GM12875 (cell line): ENCODE results near the gene PRDM8.
A peak's percentile ranks its signal among the peaks of the same experiment; 100 is the strongest.

Experiments
- H3K4me3 ChIP-seq: one replicate; pipeline ENCODE4 v1.5.1; 2011; ENCODE audit warnings: low read depth, low read length, control low read depth
- TF ChIP-seq, protein P1 (sequence below): IDR thresholded peaks from 2 replicates; pipeline ENCODE4 v1.5.1; 2011; ENCODE audit warnings: low read depth, mild to moderate bottlenecking, control low read depth, inconsistent platforms, low read length, moderate library complexity, borderline replicate concordance; ENCODE audit not compliant: insufficient read depth

PRDM8 gene

DNA sequence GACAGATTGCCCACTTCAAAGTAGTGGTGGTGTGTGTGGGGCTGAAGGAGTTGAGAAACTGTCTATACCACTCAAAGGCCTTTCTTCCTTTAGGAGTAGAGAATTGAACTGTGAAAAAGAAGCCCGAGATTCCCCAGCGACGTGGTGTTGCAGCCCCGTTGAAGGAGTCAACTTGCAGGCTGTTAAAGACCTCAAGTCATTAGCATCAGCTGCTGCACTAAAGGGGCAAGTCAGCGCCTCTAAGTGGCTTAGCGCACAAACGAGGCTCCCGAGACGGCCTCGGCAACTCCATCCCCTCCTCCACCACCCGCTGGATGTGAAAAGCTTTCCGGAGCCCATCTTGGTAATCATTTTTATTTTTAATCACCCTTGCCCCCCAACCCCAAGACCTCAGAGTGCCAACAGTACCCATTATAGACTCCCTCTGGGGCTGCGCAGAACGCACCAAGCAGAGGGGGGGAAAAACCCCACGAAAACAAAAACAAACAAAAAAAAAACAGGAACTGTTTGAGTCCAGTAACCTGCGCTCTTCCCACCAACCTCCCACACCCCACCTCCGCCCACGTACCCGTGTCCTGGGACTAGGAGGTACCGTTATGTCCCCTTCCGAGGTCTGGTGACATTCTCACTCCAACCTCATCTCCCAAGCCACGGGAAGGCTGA is 913 bp upstream of the PRDM8 start:
- TF ChIP-seq, protein P1, sequence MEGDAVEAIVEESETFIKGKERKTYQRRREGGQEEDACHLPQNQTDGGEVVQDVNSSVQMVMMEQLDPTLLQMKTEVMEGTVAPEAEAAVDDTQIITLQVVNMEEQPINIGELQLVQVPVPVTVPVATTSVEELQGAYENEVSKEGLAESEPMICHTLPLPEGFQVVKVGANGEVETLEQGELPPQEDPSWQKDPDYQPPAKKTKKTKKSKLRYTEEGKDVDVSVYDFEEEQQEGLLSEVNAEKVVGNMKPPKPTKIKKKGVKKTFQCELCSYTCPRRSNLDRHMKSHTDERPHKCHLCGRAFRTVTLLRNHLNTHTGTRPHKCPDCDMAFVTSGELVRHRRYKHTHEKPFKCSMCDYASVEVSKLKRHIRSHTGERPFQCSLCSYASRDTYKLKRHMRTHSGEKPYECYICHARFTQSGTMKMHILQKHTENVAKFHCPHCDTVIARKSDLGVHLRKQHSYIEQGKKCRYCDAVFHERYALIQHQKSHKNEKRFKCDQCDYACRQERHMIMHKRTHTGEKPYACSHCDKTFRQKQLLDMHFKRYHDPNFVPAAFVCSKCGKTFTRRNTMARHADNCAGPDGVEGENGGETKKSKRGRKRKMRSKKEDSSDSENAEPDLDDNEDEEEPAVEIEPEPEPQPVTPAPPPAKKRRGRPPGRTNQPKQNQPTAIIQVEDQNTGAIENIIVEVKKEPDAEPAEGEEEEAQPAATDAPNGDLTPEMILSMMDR = no peak
- H3K4me3 ChIP-seq = peak overlapping the region; percentile 32

DNA sequence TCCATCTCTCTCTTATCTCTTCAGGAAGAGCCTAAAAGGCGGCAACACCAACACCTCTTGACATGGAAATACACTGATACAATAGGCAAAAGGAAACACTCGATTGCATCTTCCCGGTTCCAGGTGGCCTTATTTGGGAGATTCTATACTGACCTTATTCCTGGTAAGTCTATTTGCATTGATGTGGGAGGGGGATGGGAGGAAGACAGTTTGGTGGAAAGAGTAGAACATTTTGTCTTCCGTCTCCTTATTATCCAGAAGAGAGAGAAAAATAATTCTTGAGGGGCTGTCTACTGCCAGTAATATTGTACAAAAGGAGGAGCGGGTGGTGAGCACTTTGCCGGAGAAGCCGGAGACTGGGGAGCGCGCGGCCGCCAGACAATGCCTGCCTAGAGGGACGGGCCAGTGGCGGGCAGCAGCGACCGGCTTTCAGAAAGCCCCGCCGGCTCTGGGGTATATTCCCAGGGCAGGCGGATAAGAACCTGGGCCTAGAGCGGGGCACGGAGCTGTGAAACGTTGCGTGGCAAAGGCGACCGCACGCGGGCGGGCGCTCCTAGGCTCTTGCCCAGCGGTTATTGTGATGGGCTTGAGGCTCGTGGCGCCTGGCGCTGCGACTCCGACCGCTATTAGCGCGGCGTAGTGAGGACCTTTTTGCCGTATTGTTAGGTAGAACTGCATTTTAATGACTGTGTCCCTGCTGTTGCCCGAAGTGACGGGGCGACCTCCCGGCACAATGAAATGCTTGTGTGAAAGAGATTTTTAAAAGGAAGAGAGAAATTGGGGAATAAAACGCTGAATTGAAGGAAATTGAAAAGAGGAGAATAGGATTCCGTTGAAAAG is 518 bp downstream of the PRDM8 start:
- TF ChIP-seq, protein P1 = no peak
- peak overlapping the region; percentile 10 for H3K4me3 ChIP-seq

DNA sequence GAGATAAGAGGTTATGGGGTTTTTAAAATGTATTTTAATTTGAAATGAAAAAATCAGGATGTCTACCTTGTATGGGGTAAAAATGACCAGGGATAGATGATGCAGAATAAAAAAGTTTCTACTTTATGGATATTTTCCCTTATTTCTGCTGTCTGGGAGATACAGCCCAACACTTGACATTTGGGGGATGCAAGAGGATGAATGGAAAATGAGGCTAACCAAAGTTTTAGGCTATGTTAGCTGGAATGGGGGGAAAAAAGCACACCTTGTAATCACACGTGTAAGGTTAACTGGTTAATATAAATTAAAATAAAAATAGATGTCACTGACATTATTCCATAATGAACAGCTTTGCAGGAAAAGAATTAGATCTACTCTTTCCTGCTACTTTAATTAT is 1.1 kb downstream of the PRDM8 start:
- H3K4me3 ChIP-seq = no peak overlapping the region
- TF ChIP-seq, protein P1 = no peak

DNA sequence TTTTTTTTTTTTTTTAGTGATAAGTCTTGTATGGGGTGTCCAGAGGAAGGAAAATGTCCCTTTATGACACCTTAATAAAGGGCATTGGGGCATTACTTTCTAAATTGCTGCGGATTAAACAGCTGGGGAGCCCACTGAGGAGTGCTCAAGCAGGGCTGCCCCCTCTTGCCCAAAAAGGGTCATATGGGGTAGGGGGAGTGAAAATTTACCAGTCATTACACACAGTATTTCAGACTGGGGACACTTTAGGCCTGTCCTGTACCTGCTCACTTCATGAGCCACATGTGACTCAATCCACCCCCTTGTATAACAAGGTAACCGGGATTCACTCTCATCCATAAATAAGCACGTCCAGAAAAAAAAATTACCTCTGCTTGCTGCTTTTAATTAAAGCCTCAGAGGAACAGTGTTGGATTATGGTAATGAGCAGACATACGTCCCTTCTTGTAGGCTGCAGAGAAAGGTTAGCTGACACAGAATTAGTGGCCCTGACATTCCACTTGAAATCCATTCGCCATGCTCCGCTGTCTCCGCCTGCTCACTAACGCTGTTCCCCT is 1.8 kb downstream of the PRDM8 start:
- TF ChIP-seq, protein P1 = no peak
- H3K4me3 ChIP-seq = no peak overlapping the region

DNA sequence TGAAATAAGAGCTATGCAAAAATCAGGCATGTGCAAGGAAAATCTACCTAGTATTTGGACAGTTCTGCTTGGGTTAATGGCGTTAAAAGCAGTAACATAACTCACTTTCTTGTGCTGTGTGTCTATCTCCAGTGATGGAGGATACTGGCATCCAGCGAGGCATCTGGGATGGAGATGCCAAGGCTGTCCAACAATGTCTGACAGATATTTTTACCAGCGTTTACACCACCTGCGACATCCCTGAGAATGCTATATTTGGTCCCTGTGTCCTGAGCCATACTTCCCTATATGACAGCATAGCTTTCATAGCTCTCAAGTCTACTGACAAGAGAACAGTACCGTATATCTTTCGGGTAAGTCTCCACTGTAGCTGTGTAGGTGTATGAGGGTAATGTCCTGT is 2.6 kb downstream of the PRDM8 start:
- TF ChIP-seq, protein P1 = no peak
- no peak overlapping the region for H3K4me3 ChIP-seq

DNA sequence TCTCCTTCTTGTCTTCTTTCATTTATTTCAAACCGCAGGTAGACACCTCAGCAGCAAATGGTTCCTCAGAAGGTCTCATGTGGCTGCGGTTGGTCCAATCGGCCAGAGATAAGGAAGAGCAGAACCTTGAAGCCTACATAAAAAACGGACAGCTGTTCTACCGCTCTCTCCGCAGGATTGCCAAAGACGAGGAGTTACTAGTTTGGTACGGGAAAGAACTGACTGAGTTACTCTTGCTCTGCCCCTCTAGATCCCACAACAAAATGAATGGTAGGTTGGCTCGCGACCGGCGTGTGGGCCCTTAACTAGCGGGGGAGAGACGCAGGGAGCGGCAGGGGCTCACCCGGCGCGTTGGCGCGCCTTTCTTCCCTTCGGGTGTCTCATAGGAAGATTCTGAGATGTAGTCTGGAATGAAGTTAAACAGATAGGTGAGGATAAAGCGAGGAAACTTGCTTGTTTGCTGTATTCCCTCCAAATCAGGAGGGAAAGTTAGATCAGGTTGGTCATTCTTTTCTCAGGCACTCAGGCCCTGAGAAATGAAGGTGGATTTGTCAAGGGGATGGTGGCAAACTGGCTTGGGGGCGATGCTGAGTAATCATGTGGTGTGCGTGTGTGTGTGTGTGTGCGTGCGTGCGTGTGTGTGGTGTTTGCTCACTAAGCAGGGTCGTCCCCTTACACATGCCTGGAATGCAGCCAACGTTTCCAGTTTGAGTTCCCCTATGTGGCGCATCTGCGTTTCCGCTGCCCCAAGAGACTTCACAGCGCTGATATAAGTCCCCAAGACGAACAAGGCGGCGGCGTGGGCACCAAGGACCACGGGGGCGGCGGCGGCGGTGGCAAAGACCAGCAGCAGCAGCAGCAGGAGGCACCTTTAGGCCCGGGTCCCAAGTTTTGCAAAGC is 4.2 kb downstream of the PRDM8 start:
- TF ChIP-seq, protein P1 = no peak
- H3K4me3 ChIP-seq = peak overlapping the region; percentile 63
